Measurements from ENCODE around the gene MYADML2. TPM values are rescaled to one million over a fixed set of nuclear protein-coding genes. Genes with fewer than 3 reads are reported as not detected.

MYADML2 gene
- total RNA-seq, 4 donors from 2014 or later, result 2.9 to 24.9 (median 13.3) TPM

DNA sequence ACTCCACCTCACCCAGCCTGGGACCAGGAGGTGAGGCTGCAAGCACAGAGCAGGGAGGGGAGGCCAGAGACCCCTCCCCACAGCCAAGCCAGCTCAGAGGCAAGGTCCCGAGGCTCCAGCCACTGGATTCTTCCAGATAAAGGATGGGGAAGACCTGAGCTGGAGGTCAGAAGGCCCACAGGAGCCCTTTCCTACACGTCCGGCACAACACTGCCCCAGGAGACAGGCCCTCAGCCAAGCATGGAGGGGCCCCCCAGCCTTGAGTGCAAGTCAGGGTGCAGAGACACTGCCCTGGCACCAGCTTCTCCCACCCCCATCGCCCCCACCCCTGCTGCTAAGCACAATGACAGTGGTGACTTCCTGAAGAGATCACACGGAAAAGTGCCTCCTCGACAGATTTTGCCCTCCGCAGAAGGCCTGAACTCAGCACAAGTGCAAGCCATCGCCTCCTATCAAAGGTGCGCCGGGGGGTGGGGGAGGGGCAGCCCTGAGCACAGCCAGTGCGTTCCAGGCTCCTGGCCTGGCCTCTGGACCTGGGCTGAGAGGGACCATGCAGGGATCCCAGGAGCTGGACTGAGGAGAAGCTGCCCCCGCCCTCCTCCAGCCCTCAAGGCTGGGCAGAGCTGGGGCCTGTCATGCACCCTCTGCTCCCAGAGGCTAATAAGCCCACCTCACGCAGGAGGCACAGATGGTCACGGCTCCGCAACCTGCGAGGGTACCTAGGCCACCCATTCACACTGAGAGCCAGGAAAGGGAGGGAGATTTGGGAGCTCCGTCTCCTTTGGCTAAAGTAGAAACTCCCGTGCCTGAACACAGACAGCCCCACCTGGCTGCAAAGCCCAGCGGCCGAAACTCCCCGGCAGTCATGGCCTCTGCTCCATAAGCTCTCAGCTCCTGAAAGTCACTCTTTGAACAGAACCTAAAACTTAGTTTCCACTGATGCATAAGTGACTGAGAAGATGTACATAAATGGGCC lies 22.2 kb downstream of the MYADML2 start:
- intact Hi-C loops (cut with DNase I; ENCODE audit: low total_unique reads), result loop anchor here (10.0 kb wide), 2 partner anchors 530 to 600 kb away; partner anchors contain the start of genes CYBC1 and NARF
- TF ChIP-seq POLR2A (IDR thresholded peaks at IDR 0.05), result no peak
- TF ChIP-seq, protein P1, sequence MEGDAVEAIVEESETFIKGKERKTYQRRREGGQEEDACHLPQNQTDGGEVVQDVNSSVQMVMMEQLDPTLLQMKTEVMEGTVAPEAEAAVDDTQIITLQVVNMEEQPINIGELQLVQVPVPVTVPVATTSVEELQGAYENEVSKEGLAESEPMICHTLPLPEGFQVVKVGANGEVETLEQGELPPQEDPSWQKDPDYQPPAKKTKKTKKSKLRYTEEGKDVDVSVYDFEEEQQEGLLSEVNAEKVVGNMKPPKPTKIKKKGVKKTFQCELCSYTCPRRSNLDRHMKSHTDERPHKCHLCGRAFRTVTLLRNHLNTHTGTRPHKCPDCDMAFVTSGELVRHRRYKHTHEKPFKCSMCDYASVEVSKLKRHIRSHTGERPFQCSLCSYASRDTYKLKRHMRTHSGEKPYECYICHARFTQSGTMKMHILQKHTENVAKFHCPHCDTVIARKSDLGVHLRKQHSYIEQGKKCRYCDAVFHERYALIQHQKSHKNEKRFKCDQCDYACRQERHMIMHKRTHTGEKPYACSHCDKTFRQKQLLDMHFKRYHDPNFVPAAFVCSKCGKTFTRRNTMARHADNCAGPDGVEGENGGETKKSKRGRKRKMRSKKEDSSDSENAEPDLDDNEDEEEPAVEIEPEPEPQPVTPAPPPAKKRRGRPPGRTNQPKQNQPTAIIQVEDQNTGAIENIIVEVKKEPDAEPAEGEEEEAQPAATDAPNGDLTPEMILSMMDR (IDR thresholded peaks at IDR 0.05 in 4 of 5, conservative IDR thresholded peaks at IDR 0.05 in 1 of 5), result no peak
- peak overlapping the region; percentile 50 to 71 (median 60) for H3K4me3 ChIP-seq

DNA sequence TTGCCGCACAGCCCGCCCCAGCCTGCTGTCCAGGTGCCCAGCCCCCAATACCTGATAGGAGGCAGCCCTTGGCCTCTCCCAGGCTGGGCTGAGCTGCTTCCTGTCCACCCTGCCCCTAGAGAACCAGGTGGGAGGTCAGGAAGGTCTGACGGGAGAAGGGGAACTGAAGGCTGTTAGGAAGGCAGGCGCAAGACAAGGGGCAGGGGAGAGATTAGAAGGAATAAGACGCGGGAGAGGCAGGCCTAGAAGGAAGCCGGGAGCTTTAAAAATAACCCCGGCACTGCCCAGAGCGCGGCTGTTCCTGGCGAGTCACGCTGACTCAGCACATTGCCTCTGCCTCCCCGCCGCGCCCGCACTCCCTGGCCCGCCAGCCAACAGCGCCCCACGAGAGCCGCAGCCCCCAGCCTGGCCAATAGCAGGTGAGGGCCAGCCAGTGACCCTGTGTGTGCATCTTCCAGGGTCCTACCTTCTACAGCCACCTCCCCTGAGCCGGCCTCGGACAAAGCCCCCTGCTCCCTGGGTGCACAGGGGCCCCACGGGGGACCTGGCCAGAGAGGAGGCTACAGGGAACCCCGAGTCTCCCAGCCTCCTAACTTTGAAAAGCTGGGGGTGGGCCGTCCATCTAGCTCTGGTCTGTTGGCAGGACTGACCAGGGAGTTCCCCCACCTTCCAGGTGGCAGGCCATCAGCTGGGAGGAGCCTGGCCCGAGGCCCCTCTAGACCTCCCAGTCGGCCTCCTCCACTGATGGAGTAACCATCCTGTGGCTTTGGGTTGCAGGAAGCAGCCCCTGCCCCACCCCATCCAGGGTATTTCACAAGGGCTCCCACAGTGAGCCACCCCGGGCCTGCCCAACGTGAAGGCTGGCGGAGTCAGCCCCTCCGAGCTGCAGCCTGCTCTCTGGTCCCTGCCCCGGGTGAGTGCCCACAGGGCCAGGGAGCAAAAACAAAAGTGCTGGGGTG lies 23.5 kb downstream of the MYADML2 start:
- Histone ChIP-seq H3K27ac (peak overlapping the region; percentile 90 to 98 (median 93)), H3K9me3 (no peaks in the 10 kb centered on the region), H3K36me3 (peaks cover 0 to 12% of the 10 kb centered on the region in 2 donors), H3K4me1 (peaks cover 78 to 81% of the 10 kb centered on the region in 2 donors), H3K27me3 (peaks cover 0 to 3% (median 0%) of the 10 kb centered on the region in 3 donors), H3K4me3 (peak overlapping the region; percentile 50 to 71 (median 60))
- TF ChIP-seq, protein P1 (IDR thresholded peaks at IDR 0.05 in 4 of 5, conservative IDR thresholded peaks at IDR 0.05 in 1 of 5), result no peak
- peak; percentile 32 to 41 for TF ChIP-seq POLR2A (IDR thresholded peaks at IDR 0.05)
- in situ Hi-C loops (cut with MboI; ENCODE audit: low sequenced_read_pairs in 4 of 4) (no loop called here), intact Hi-C loops (cut with DNase I; ENCODE audit: low total_unique reads) (loop anchor here (10.0 kb wide), 2 partner anchors 531 to 599 kb away; partner anchors contain the start of genes CYBC1 and NARF)
- peak; percentile 70 to 85 for DNase-seq
- peak; percentile 54 to 59 for ATAC-seq

More for the DNA sequence above, 22.2 kb downstream of the MYADML2 start:
- H3K27ac ChIP-seq, result peak overlapping the region; percentile 90 to 98 (median 93)
- H3K4me1 ChIP-seq, result peaks cover 67 to 71% of the 10 kb centered on the region in 2 donors
- peaks cover 0 to 3% (median 0%) of the 10 kb centered on the region in 3 donors for H3K27me3 ChIP-seq
- H3K36me3 ChIP-seq, result peaks cover 0 to 8% of the 10 kb centered on the region in 2 donors
- DNase-seq (no peak), ATAC-seq (no peak)
- in situ Hi-C loops (cut with MboI; ENCODE audit: low sequenced_read_pairs in 4 of 4), result no loop called here
- no peaks in the 10 kb centered on the region for H3K9me3 ChIP-seq

DNA sequence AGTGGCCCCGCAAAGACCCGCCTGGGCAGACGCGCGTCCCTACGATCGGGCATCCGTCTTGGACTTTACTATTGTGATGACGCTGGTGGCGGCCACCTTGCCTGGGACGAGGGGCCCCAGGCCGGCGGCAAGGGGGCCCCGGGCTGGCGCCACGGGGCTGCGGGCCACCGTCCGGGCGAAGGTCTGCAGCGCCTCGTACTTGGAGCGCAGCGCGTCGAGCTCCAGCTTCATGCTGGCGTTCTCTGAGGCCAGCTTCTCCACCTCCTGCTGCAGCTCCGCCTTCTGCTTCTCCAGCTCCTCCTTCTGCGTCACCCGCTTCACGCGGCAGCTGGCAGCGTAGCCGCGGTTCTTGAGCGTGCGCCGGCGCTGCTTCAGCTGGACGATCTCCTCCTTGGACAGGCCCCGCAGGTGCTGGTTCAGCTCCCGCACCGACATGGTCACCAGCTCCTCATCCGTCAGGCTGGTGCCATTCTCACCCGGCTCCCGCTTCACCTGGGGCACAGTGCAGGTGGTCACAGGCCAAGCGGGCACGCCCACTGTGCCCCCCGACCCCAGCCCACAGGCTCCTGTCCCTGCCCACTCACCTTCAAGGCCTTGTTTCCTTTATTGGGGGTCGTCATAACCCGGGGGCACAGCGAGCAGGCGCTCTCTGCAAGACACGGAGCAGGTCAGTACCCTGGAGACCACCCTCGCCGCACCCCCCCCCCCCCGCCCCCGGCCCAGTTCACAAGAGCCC lies 24.3 kb downstream of the MYADML2 start:
- Histone ChIP-seq H3K27ac (peak overlapping the region; percentile 90 to 98 (median 93)), H3K36me3 (peaks cover 0 to 12% of the 10 kb centered on the region in 2 donors), H3K4me1 (peaks cover 77 to 79% of the 10 kb centered on the region in 2 donors), H3K27me3 (no peaks in the 10 kb centered on the region), H3K4me3 (peak overlapping the region; percentile 50 to 71 (median 60)), H3K9me3 (no peaks in the 10 kb centered on the region)
- DNase-seq (peak in 1 of 2 donors; percentile 51), ATAC-seq (no peak)
- in situ Hi-C loops (cut with MboI; ENCODE audit: low sequenced_read_pairs in 4 of 4) (no loop called here), intact Hi-C loops (cut with DNase I; ENCODE audit: low total_unique reads) (loop anchor here (10.0 kb wide), 2 partner anchors 532 to 598 kb away; partner anchors contain the start of genes CYBC1 and NARF)
- TF ChIP-seq POLR2A (IDR thresholded peaks at IDR 0.05), result no peak
- TF ChIP-seq, protein P1 (IDR thresholded peaks at IDR 0.05 in 4 of 5, conservative IDR thresholded peaks at IDR 0.05 in 1 of 5), result no peak
